GM12874 (cell line): Measurements from ENCODE around the gene USP53.

Experiments used
- TF ChIP-seq, protein P1 (sequence below): IDR thresholded peaks from 2 replicates; pipeline ENCODE4 v1.5.1; 2011; ENCODE audit warnings: low read depth, mild to moderate bottlenecking, control low read depth, low read length, moderate library complexity; ENCODE audit not compliant: insufficient read depth

USP53 gene

GRCh38 chr4:119329835-119330620 is 117.5 kb downstream of the USP53 start:
- TF ChIP-seq, protein P1, sequence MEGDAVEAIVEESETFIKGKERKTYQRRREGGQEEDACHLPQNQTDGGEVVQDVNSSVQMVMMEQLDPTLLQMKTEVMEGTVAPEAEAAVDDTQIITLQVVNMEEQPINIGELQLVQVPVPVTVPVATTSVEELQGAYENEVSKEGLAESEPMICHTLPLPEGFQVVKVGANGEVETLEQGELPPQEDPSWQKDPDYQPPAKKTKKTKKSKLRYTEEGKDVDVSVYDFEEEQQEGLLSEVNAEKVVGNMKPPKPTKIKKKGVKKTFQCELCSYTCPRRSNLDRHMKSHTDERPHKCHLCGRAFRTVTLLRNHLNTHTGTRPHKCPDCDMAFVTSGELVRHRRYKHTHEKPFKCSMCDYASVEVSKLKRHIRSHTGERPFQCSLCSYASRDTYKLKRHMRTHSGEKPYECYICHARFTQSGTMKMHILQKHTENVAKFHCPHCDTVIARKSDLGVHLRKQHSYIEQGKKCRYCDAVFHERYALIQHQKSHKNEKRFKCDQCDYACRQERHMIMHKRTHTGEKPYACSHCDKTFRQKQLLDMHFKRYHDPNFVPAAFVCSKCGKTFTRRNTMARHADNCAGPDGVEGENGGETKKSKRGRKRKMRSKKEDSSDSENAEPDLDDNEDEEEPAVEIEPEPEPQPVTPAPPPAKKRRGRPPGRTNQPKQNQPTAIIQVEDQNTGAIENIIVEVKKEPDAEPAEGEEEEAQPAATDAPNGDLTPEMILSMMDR, result no peak

DNA sequence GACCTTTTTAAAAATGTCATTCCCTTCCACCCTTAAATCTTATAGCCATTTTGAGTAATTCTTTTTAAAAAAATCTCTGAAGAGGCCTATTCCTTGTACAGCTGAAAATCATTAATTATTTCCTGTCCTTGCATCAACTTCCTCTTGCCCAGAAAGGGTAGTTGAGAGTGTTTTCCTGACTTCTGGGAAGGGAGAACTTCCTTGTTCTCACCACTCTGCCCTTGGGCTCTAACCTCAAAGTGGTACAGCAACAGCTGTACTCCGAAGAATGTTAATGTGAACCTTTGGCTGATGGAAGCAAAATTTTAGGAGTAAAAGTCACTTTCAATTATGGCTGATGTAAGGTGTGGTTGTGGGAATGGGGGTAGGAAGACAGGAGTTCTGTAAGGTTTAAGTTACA is 124.5 kb downstream of the USP53 start:
- TF ChIP-seq, protein P1, result no peak
